Fibroblast of mammary gland (primary cell): ENCODE data around the gene RIIAD1.

Source experiments
- DNase-seq: peaks from one replicate; pipeline ENCODE4 v3.0.0-alpha.2; 2010; ENCODE audit warnings: low read depth
- H3K4me3 ChIP-seq: 2 replicates; pipeline ENCODE4 v1.5.1; 2011; ENCODE audit warnings: low read depth, mild to moderate bottlenecking, low read length, moderate library complexity; ENCODE audit not compliant: control insufficient read depth
- TF ChIP-seq, protein P1 (sequence below): conservative IDR thresholded peaks from 2 replicates; pipeline ENCODE4 v1.5.1; 2011; ENCODE audit warnings: low read depth, low read length, inconsistent platforms; ENCODE audit not compliant: control insufficient read depth, insufficient read depth

The RIIAD1 gene

DNA sequence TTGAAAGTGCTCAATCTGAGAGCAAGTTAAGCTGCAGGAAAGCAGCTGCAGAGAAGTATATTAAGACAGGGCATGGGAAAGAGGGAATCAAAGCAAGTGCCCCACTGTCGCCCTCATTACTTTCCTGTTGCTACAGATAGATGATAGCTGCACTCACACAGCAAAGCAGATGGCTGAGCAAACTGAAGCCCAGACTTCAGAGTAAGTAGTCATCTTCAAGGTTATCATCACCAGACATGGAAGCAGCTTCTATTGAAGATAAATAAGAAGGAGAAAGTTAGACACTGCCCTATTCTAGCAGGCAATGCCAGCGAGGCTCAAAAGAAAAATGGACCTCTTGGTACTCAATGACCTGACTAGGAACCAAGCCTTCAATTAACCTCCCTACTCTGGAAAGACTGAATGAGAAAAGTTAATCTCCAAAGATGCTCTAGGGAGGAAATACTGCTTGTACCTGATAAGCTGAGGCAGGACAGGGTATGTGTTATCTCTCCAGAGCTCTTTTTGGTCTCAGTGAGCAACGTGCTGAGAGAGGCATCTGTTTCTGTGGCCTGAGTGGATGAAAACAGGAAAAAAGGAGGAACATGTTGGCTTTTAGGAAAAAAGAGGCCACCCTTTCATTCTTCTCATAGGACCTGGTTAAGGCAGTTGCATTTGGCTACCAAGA, 53.1 kb downstream of the RIIAD1 start:
- DNase-seq: no peak
- H3K4me3 ChIP-seq: no peak overlapping the region
- TF ChIP-seq, protein P1, sequence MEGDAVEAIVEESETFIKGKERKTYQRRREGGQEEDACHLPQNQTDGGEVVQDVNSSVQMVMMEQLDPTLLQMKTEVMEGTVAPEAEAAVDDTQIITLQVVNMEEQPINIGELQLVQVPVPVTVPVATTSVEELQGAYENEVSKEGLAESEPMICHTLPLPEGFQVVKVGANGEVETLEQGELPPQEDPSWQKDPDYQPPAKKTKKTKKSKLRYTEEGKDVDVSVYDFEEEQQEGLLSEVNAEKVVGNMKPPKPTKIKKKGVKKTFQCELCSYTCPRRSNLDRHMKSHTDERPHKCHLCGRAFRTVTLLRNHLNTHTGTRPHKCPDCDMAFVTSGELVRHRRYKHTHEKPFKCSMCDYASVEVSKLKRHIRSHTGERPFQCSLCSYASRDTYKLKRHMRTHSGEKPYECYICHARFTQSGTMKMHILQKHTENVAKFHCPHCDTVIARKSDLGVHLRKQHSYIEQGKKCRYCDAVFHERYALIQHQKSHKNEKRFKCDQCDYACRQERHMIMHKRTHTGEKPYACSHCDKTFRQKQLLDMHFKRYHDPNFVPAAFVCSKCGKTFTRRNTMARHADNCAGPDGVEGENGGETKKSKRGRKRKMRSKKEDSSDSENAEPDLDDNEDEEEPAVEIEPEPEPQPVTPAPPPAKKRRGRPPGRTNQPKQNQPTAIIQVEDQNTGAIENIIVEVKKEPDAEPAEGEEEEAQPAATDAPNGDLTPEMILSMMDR: no peak

DNA sequence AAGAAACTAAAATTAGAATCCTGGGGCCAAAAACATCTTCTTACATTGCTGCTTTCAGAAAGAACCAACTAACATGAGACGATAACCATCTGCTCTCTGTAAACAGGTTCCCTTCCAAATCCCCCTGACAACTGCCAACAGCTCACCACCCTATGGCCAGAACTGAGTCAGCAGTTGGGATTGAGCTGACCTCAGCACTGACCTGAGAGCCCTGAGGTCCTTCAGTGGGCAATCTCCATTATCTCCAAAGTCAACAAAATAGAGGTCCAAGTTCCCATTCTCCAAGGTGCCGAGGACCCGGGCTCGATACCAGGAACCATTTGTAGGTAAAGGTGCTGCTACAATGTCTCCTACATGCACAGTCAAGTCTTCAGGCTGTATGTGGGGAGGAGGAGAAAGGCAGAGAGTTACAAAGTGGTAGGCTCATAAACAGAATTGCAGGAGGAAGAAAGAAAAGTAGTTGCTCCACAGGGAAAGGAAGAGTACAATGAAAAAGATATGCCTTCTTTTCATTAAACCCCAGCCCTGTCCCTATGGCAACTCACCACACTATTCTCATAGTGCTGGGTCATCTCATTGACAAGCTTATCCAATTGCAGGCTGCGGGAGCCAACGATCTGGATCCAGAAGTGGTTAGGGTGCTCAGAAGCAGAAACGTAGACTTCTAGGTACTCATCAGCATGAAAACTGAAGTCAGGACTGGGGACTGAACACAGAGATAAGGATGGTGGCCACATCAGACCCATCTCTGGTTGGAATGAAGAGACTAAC, 54.8 kb downstream of the RIIAD1 start:
- DNase-seq: no peak

GRCh38 chr1:151776665-151777062, 55.3 kb downstream of the RIIAD1 start:
- DNase-seq: no peak
- TF ChIP-seq, protein P1: no peak
- H3K4me3 ChIP-seq: no peak overlapping the region

More for the DNA sequence above, 54.8 kb downstream of the RIIAD1 start:
- H3K4me3 ChIP-seq: no peak overlapping the region
- TF ChIP-seq, protein P1: no peak

- no peak for DNase-seq
- H3K4me3 ChIP-seq: no peak overlapping the region
- TF ChIP-seq, protein P1: no peak
Measured at GRCh38 chr1:151777317-151777716, 56.0 kb downstream of the RIIAD1 start.
